Small intestine (tissue), 7 donors: Measurements from ENCODE around the gene UBE2F. TPM values are rescaled to one million over a fixed set of nuclear protein-coding genes. Genes with fewer than 3 reads are reported as not detected.
"Not testable (repeated sequence)": the region's sequence is repeated elsewhere in the genome, so short reads cannot be mapped to it uniquely, and the experiment has no call there.

ENCODE experiments used
- DNase-seq, 2 donors: peaks; one replicate each; pipeline versions ENCODE4 v3.0.0 to v3.0.0-alpha.2; 2013
- FAIRE-seq: peaks from 2 replicates; lab custom pipeline; 2012; peaks lifted over from hg19 to GRCh38; lab: Jason Lieb, UNC
- H3K27ac ChIP-seq, 3 donors: one replicate each; pipeline ENCODE4 v1.5.1; 2013; ENCODE audit warnings: low read length in 2 of 3, mild to moderate bottlenecking in 2 of 3, control low read depth in 1 of 3, inconsistent platforms in 1 of 3, low read depth in 1 of 3, moderate library complexity in 1 of 3
- H3K27me3 ChIP-seq, 3 donors: one replicate each; pipeline ENCODE4 v1.6.1; 2013; ENCODE audit warnings: low read length in 3 of 3, inconsistent platforms in 1 of 3; ENCODE audit not compliant: control insufficient read depth in 3 of 3, insufficient read depth in 3 of 3
- H3K36me3 ChIP-seq, 3 donors: one replicate each; pipeline ENCODE4 v1.6.1; 2013; ENCODE audit warnings: low read length in 3 of 3, inconsistent platforms in 1 of 3, low read depth in 1 of 3, mild to moderate bottlenecking in 1 of 3, moderate library complexity in 1 of 3; ENCODE audit not compliant: control insufficient read depth in 3 of 3, insufficient read depth in 2 of 3
- H3K4me1 ChIP-seq, 3 donors: one replicate each; pipeline ENCODE4 v1.6.1; 2013; ENCODE audit warnings: low read length in 2 of 3, inconsistent platforms in 1 of 3, low read depth in 1 of 3, mild to moderate bottlenecking in 1 of 3, moderate library complexity in 1 of 3; ENCODE audit not compliant: control insufficient read depth in 3 of 3, insufficient read depth in 2 of 3
- H3K4me3 ChIP-seq, 3 donors: one replicate each; pipeline ENCODE4 v1.5.1; 2013; ENCODE audit warnings: low read length in 3 of 3, control low read depth in 1 of 3, inconsistent platforms in 1 of 3, low read depth in 1 of 3, mild to moderate bottlenecking in 1 of 3, moderate library complexity in 1 of 3
- H3K9me3 ChIP-seq, 2 donors: one replicate each; pipeline ENCODE4 v1.6.1; 2013; ENCODE audit warnings: low read depth in 1 of 2, low read length in 1 of 2; ENCODE audit not compliant: control insufficient read depth in 2 of 2, insufficient read depth in 1 of 2
- WGBS, 3 donors: extraction: QIAGEN DNeasy Blood & Tissue Kit; methylation state at CpG; one replicate each; pipeline ENCODE4 v1.1.7; 2013; 5-methylcytosine and 5-hydroxymethylcytosine counted together
- polyA plus RNA-seq, 4 donors: library from polyadenylated mRNA; stranded (reverse) in 3 of 4; unstranded in 1 of 4; fragments of 200-250 nt in 3 of 4; fragments of 120-200 nt in 1 of 4; gene quantifications; one replicate each; pipeline versions ENCODE4 v1.2.1 to v1.2.3, GENCODE V29; 2013
- donor health status: healthy with polysubstance abuse.
- donor health status: control.
- donor health status: control.
- donor health status: Bipolar disorder and iron deficiency.
- donor health status: healthy.

UBE2F gene
- polyA plus RNA-seq, 4 donors, result 39.7 to 64.2 (median 54.7) TPM

DNA sequence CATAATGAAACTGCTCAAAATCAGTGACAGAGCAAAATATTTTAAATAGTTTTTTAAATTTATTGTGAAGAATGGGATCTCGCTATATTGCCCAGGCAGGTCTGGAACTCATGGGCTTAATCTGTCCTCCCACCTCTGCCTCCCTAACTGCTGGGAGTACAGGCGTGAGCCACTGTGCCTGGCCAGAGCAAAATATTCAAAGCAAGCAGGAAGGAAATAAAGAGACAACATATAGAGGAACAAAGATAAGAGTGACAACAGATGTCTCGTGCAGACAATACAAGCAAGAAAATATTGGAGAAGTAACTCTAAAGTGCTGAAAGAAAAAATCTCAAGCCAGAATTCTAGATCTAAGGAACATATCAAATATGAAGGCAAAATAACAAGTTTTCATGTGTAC, 89.0 kb downstream of the UBE2F start:
- H3K9me3 ChIP-seq, result no peaks in the 10 kb centered on the region
- no peak overlapping the region for H3K4me3 ChIP-seq
- H3K27ac ChIP-seq, result no peak overlapping the region
- peaks cover 0 to 1% (median 0%) of the 10 kb centered on the region in 3 donors for H3K27me3 ChIP-seq
- 63 to 65% (median 65%) methylated on average over 3 of the region's 3 CpGs for WGBS, 3 donors
- H3K36me3 ChIP-seq, result no peaks in the 10 kb centered on the region
- no peak for FAIRE-seq
- no peak for DNase-seq
- H3K4me1 ChIP-seq, result peaks cover 0 to 9% (median 2%) of the 10 kb centered on the region in 3 donors

DNA sequence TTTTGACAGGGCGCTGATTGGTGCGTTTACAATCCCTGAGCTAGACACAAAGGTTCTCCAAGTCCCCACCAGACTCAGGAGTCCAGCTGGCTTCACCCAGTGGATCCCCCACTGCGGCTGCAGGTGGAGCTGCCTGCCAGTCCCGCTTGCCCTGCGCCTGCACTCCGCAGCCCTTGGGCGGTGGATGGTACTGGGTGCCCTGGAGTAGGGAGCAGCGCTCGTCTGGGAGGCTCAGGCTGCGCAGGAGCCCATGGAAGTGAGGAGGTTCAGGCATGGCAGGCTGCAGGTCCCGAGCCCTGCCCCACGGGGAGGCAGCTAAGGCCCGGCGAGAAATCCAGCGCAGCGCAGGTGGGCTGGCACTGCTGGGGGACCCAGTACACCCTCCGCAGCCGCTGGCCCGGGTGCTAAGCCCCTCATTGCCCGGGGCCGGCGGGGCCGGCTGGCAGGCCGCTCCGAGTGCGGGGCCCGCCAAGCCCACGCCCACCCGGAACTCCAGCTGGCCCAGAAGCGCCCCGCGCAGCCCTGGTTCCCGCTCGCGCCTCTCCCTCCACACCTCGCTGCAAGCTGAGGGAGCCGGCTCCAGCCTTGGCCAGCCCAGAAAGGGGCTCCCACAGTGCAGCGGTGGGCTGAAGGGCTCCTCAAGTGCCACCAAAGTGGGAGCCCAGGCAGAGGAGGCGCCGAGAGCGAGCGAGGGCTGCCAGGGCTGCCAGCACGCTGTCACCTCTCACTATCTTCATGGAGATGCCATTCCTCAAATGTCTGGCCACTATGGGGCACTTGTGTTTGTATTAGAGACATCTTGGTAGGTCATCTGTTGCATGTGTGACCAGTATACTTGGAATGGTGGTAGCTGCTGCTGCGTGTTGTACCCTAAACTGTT, 91.1 kb downstream of the UBE2F start:
- not testable (repeated sequence) for H3K27ac ChIP-seq, FAIRE-seq, DNase-seq, H3K9me3 ChIP-seq, H3K36me3 ChIP-seq, H3K4me3 ChIP-seq, H3K27me3 ChIP-seq
- peaks cover 2 to 18% (median 3%) of the 10 kb centered on the region in 3 donors for H3K4me1 ChIP-seq
- 92 to 94% (median 93%) methylated on average over 30 to 44 of the region's 44 CpGs for WGBS, 3 donors

DNA sequence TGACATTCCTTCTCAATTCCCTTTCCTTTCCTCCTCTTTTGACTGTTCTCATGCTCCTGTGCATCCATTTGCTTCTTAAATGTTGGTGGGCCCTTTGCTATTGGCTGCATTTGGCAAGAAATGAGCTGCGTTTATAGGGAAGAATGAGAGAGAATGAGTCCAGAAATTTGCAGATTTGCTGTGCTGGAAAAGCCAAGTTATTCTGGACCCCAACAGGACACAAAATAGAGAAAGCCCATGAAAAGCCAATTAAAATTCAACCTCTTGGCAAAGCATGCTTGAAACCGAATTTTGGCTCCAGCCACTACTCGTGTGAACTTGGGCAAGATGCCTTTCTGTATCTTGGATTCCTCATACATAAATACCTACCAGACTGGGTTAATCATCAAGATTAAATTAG, 92.7 kb downstream of the UBE2F start:
- peaks cover 0 to 2% (median 0%) of the 10 kb centered on the region in 3 donors for H3K36me3 ChIP-seq
- H3K9me3 ChIP-seq, result no peaks in the 10 kb centered on the region
- H3K4me1 ChIP-seq, result peaks cover 6 to 32% (median 12%) of the 10 kb centered on the region in 3 donors
- DNase-seq, result no peak
- peak overlapping the region in 1 of 3 donors; percentile 92 for H3K4me3 ChIP-seq
- WGBS, 3 donors, result 84 to 92% (median 86%) methylated on average over 3 of the region's 3 CpGs
- H3K27ac ChIP-seq, result no peak overlapping the region
- FAIRE-seq, result no peak
- peaks cover 0 to 1% (median 0%) of the 10 kb centered on the region in 3 donors for H3K27me3 ChIP-seq

DNA sequence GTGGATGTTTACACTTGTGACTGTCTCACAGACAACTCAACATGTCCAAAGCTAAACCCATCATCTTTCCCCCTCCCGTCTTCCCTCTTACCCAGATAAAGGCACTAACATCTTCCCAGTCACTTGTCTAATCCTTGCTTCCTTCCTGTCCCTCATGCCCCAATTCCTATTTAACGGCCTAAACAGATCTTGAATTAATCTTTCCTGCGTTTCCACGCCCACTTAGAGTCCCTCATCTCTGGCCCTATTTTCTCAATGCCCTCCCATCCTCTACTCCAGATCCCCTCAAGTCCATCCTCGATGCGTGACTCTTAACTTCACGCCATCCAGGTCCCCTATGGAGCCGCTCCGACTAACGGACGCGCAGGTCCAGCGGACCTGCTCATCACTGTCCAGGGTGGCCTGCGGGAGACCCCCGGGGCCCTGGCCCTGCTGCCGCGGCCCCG, 93.3 kb downstream of the UBE2F start:
- WGBS, 3 donors, result 1 to 3% (median 2%) methylated on average over 18 of the region's 18 CpGs
- no peak for FAIRE-seq
- H3K9me3 ChIP-seq, result no peaks in the 10 kb centered on the region
- peak overlapping the region; percentile 81 to 89 (median 84) for H3K27ac ChIP-seq
- no peak for DNase-seq
- H3K27me3 ChIP-seq, result peaks cover 0 to 1% (median 0%) of the 10 kb centered on the region in 3 donors
- H3K4me3 ChIP-seq, result peak overlapping the region; percentile 73 to 92 (median 90)
- H3K4me1 ChIP-seq, result peaks cover 6 to 38% (median 12%) of the 10 kb centered on the region in 3 donors
- peaks cover 0 to 2% (median 0%) of the 10 kb centered on the region in 3 donors for H3K36me3 ChIP-seq

DNA sequence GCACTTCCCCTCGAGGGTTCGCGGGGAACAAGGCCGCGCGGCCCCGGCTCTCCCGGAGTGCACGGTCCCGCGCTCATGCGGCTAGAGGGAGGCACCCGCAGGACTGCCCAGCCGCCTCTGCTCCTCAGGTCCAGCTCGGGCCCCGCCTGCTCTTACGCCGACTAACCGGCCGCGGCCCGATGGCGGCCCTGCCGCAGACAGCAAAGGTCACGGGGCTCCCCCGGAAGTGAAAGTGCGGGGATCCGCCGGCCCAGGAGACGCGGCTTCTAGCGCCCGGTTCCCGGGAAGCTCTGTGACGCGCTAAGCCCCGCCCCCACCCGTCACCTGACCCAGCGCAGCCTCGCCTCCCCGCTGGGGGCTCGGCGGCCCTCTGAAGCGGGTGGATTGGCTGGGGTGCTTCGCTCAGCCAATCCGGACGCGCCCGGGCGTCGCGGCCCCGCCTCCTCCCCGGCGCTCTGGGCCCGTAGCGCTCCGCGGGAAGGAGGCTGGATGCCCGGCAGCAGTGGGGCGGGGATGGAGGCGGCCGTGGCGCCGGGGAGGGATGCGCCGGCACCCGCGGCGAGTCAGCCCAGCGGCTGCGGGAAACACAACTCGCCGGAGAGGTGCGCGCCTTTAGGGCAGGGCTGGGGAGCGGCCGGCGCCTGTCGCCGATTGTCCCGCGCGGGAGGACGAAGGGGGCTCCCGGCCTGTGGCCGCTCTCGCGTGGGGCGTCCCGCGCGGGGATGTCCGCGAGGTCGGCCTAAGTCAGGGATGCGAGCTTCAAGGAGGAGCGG, 93.9 kb downstream of the UBE2F start, which contains the start of gene SCLY:
Gene SCLY (plus strand): TSS at position 460 of the 773 bp plus-strand sequence. CDS start 54 bp downstream, at position 514.
- Histone ChIP-seq H3K27me3 (peaks cover 0 to 1% (median 0%) of the 10 kb centered on the region in 3 donors), H3K4me1 (peaks cover 6 to 41% (median 12%) of the 10 kb centered on the region in 3 donors), H3K36me3 (peaks cover 0 to 2% (median 0%) of the 10 kb centered on the region in 3 donors), H3K27ac (peak within 1 kb of the TSS; percentile 81 to 89 (median 84)), H3K4me3 (peak within 1 kb of the TSS; percentile 82 to 92 (median 90)), H3K9me3 (no peaks in the 10 kb centered on the region)
- DNase-seq, result peak; percentile 99
- WGBS, 3 donors, result 0 to 1% (median 0%) methylated on average over 66 to 98 of the region's 98 CpGs
- no peak for FAIRE-seq

DNA sequence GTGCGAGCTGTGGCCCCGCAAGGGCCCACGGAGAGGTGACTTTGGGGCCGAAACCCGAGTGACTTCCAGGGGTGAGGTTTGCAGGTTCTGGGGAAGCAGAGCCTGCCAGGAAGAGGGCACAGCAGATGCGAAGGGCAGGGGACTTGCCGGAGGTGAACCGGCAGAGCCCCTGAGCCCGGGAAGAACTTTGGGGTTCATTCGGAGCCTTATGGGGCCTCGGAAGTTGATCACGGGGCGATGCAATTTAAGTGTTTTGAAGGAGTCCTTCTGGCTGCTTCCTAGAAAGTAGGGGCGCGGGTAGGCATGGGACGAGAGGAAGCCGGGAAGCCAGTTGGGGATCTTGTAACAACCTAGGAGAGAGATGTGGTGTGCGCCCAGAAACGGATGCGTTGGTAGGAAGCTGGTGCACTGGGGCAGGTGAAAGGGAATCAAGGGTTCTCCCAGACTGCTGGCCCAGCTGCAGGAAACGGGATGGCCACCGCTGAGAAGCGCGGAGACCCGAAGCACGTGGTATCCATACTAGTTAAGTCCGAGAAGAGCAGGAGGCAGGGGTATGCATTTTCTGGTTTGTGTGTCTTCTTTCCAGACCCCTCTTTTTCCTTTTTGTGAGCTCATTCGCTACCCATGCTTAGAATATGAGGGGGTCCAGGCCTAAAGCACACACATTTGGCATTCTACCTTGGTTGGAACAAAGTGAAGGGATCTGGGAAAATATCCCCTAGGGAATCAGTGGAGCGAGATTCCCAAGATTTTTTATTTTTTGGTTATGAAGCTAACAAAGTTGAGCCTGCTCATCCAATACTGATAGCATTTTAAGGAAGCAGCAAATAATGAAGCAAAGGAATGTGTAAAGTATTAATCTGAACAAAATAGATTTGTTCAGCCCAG, 94.7 kb downstream of the UBE2F start:
- peak overlapping the region; percentile 79 to 89 (median 80) for H3K27ac ChIP-seq
- H3K27me3 ChIP-seq, result no peaks in the 10 kb centered on the region
- WGBS, 3 donors, result 2 to 3% (median 3%) methylated on average over 29 of the region's 29 CpGs
- peaks cover 6 to 41% (median 12%) of the 10 kb centered on the region in 3 donors for H3K4me1 ChIP-seq
- FAIRE-seq (no peak), DNase-seq (peak; percentile 55 to 70)
- H3K9me3 ChIP-seq, result no peaks in the 10 kb centered on the region
- H3K4me3 ChIP-seq, result peak overlapping the region; percentile 82 to 91 (median 84)
- peaks cover 0 to 8% (median under 1%) of the 10 kb centered on the region in 3 donors for H3K36me3 ChIP-seq

DNA sequence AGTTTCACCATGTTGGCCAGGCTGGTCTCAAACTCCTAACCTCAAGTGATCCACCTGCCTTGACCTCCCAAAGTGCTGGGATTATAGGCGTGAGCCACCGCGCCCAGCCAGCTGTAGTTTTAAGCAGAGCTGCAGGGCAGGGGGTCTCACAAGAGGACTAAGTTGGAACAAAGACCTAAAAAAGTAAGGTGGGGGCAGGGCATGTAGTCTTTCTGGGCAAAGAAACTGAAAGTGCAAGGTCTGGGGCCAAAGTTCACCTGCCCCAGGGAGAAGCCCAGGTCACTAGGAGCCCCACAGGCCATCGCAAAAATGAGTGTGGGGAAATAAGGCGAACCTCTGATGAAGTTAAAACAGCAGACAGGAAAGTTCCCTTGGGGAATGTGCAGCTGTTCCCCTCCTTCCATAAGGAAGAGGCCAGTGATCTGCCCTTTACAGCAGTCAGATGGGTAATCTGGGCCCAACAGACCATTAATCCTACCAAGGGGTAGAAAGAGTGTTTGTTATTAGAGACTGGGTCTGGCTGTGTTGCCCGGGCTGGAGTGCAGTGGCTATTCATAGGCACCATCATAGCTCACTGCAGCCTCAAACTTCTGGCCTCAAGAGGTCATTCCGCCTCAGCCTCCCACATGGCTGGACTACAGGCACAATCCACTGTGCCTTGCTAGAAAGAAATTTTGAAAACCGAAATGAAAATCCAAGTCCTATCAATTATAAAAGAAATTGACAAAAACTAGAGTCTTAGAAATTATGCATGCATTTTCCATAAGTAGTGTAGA, 96.8 kb downstream of the UBE2F start:
- Histone ChIP-seq H3K4me3 (no peak overlapping the region), H3K36me3 (peaks cover 0 to 23% (median 4%) of the 10 kb centered on the region in 3 donors), H3K4me1 (peaks cover 6 to 37% (median 12%) of the 10 kb centered on the region in 3 donors), H3K27ac (peak overlapping the region; percentile 34 to 76 (median 48)), H3K9me3 (no peaks in the 10 kb centered on the region), H3K27me3 (no peaks in the 10 kb centered on the region)
- FAIRE-seq (no peak), DNase-seq (peak; percentile 41 to 56)
- WGBS, 3 donors, result 71 to 86% (median 72%) methylated on average over 8 of the region's 8 CpGs
